HG02973 (cell line): ENCODE data around the gene HEBP1.

Experiments used
- ATAC-seq: cut with Tn5 transposase; IDR thresholded peaks from one replicate; pipeline ENCODE4 v1.9.1; 2021; ENCODE audit warnings: moderate library complexity; ENCODE audit not compliant: unreplicated experiment

Gene HEBP1

DNA sequence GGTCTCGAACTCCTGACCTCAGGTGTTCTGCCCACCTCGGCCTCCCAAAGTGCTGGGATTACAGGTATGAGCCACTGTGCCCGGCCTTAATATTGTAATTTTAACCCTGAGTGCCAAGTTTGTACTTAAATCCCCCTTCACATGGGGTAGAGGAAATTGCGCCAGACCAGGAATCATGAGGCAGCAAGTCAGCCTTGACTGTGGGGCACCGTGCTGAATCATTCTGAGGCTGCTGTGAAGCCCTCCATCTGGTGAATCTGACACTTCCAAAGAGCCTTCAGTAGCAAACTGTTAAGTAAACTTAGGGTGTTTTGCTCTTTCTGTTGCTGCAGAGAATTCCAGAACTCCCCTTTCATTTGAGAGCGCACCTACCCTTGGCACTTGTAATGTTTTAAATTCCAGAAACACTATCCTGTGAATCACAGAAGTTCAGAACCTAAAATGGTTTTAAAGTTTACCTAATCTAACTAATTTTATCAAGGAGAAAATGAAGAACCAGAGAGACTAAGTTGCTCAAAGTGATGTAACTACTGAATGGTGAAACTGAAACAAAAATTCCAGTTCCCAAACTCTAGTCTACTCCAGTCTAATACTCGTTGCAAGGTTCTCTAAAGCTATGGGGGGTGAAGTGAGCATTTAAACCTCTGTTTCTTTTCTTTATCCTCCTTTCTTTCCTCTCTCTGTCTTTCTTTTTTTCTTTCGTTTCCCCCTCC is 7.5 kb downstream of the HEBP1 start:
- no peak for ATAC-seq

DNA sequence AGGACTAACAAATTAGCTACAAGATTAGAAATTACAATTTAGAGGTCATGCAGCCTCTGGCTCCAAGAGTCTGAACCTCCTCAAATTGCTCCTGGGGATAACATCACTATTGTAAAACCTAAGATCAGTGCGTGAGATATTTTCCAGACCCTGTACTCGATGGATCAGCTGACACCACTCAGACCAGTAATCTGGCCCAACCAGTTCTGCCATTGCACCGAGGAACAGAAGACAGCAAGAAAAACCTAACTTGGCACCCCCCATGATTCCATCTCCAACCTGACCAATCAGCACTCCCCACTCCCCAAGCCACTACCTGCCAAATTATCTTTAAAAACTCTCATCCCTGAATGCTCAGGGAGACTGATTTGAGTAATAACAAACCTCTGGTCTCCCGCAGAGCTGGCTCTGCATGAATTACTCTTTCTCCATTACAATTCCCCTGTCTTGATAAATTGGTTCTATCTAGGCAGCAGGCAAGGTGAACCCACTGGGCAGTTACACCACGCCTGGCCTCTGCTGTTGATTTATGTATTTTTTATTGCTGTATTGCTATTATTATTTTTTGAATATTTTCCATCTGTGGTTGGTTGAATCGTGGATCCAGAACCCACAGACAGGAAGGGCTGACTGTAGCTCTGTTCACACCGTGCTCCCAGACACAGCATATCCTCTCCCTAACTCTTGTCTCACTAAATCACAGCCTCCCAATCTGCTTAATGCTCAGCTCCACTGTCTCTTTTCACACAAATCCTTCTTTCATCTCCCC is 9.2 kb downstream of the HEBP1 start:
- no peak for ATAC-seq

DNA sequence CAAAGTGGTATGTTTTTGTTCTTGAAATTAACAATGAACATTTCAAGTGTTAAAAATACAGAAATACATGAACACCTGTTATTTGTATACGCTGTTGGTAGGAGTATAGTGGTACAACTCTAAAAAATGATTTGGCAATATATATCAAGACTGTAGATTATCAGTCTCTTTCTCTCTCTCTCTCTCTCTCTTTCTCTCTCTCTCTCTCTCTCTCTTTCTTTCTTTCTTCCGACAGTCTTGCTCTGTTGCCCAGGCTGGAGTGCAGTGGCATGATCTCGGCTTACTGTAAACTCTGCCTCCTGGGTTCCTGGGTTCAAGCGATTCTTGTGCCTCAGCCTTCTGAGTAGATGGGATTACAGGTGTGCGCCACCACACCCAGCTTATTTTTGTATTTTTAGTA is 12.6 kb downstream of the HEBP1 start:
- ATAC-seq, result no peak

DNA sequence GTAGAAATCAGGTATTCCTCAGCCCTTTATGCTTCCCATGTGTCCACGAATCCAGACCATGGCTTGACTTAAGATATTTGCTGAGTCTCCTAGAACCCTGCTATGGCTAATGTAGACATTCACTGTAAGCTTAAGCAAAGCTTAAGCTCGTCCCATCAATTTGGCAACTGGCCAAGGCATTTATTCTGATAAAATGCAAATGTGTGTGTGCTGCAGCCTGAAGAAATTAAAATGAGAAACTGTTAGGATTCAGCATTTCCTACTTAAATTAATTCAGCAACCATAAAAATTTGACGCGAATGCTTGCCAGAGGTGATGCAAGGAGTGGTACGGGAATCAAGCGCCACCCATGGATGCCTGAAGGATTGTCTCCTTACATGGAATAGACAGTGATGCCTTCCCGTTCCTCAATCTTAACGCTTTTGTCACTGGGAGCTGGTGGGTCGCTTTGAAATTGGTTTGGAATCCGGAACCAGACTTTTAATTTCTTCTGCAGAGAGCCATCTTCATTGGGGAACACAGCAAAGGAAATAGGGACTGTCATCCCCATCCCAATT is 13.2 kb downstream of the HEBP1 start:
- no peak for ATAC-seq

DNA sequence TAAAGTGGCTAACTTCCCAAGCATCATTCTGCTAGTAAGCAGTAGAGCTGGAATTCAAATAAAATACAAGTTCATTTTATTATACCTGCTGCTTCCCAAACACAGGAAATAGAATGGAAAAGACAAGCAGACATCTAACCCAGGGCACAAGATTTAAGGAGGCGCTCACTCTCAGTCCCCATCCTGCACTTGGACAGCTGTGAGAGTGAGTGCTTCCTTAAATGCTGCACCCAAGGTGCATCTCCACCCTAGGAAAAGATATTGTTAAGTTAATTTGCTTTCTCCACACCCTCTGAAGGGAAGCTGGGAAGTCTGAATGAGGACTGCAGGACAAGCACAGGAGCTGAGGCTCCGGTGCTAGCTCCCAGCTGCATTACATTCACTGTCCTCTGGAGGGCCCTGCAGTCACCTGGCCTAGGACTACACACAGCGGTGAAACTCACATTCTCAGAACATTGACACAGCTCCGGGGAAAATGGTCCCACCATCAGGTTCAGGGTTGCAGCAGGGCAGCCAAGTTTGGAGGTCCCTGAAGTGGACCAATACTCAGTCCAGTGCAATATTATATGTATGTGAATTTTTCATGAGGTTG is 14.2 kb downstream of the HEBP1 start:
- no peak for ATAC-seq

DNA sequence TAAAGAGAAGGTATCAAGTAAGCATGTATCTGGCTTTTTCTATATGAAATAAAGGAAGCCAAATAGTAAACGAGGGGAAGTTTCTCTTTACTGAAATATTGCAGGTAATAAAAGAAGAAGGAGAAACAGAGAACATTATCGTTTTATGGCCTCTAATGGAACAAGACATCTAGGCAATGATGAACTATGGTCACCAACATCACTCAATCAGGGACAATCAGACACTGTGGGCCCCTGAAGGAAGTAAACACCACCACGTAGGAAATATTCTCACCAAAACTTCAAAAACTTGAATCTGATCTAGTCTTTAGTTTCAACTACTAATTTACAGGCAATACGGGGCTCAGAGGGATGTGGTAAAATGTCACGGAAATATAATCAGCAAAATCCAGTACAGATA is 15.9 kb downstream of the HEBP1 start:
- no peak for ATAC-seq

DNA sequence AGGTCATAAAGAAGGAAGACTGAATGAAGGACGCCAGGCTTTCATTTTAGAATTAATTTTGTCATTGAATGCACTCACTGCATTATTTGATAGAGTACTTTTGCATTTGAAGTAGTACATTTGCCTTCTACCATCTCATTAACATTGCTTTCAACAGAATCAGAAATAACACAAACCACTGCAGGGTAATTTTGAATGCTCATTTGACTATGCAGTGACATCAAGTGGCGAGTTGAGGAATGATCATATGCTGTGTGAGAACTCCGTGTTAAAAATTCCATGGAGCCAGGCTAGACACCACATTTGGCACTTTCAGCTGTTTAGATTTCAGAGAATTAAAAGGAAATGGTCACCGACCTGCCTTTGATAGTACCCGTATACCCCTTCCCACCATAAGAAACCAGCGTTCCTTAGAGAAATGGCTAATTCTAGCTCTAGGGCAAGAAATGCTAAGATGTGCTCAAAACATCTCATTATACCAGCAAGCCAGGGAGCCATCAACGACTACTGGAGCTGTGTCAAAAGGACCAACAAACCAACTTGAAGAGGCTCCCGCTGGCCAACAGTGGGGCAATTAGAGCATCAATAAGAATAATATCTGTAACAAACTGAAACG is 16.5 kb downstream of the HEBP1 start:
- ATAC-seq, result no peak

DNA sequence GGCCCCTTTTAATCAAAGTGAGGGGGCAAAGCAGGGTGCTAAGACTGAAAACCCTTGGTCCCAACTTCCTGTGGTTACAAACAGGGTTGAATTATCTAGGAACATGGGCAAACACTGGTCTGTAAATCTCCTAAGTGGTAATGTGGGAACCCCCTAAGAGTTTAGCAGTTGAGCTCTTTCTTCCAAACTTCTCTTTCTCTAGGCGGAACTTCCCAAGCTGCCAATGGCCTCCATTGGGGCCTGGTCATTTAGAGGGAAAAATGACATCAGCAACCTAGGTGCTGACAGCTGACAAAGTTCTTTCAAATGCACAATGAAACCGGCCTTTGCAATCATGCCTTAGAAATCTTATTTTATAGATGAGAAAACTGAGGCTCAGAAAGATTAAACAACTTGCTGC is 17.7 kb downstream of the HEBP1 start:
- no peak for ATAC-seq

DNA sequence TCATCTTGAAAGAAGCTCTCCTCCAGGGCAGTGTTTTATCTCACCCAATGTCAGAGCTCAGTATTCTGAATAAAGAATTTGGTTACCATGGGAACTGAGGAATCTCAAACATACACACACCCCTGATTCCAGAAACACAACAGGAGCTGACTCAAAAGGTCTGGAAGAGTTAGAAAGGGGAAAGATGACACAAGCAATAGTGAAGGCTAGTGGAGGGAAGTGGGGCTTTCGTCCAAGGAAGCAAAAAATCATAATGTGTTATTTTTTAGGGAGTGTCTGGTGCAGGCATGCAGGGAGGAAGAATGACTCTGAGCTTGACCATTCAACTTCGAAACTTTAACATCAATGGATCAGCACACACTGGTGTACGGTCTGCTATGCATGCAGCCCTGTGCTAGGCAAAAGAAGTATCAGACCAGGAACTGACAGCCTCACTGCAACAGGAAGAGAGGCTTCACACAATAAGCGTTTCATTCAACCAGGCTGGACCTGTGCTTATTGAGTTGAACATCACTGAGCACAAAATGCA is 20.3 kb downstream of the HEBP1 start:
- no peak for ATAC-seq

DNA sequence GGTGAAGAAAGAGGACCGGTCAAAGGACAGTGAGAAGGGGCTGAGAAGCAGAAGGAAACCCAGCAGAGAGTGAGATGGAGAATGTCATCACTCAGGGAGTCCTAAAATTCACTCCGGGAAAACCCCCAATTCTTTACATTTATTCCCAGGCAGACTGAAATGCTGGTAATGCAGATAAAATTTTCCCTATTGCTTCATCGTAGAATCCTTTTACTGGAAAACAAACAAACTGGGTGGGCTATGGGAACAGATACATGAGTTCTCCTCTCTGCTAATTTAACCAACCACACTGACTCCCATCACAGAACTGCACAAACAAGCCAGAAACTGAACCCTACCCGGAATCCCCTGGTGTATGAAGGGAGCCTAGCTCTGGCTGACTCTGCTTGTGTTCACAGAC is 20.9 kb downstream of the HEBP1 start:
- no peak for ATAC-seq

DNA sequence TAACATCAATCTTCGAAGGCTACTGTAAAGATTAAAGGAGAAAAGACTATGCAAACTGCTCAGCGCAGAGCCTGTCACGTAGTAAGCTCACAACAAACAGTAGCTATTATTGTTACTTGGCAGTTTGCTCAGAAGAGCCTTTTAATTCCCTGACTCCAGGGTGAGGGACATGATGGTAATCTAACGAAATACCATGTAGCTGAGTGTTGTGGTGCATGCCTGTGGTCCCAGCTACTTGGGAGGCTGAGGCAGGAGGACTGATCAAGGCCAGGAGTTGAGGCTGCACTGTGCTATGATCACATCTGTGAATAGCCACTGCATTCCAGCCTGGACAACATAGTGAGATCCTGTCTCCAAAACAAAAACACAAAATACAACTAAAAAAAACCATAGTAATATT is 22.8 kb downstream of the HEBP1 start:
- ATAC-seq, result no peak

DNA sequence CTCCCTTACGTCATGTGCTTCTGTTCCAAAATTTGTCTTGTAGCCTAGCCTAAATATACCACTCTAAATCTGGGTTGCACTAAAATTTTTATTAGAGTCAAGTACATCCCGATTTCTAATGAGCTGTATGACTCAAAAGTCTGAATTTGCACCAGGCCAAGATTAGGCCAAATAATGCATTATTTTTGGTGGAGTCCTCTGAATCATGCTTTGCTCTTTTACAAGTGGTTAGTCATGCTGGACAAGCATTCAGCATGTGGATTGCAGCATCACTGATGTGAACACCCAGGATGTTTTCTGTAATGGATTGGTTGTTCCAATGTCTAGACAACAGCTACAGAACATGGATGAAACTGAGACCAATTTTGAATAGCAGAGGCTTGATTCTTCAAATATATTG is 23.7 kb downstream of the HEBP1 start:
- no peak for ATAC-seq

DNA sequence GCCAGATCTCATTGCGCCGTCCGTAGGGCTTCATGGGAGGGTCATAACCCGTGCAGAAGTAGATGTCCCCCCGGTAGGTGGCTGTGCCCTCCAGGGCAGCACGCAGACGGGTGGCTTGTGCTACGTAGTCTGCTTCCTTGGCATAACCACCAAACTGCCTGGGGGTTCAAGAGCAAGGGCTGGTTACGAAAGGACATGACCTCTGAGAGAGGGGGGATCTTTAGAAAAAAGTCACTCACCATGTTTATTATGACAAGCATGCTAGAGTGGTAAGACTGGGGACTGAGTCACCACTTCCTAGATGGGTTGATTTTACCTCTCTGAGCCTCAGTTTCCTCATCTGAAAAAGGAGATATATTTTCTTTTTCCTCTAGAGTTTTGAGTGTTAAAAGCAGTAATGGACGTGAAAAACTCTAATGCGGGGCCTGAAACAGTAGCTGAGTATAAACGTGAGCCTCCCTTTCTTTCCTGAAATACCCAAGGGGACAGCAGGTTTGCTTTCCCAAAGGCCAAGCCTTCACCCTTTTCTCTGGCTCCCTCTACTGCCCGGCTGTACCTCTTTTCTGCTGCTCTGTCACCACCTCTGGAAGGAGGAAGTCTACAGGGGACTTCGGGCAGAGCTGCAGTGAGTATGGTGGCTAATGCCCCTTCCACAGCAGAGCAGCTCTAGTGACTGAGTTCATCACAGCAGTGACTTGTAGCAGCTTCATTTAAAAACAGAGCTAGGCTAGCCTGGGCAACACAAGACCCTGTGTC is 24.6 kb downstream of the HEBP1 start:
- no peak for ATAC-seq

DNA sequence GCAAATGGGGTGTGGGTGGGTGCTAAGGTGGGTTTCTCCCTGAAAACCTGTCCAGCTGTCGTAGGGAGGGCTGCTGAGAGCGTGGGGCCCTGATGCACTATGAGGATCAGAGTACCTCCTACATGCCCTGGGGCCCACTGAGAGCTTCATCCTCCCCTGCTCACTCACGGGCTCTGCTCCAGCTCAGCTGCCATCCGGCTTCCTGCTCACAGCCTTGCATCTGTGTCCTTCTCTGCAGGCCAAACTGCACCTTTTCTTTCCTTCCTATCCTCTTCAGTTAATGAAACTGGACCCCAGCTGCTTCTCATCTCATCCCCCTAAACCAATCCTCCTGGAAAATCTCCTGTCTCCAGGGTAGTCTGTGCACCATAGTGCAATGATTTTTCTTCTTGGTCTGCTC is 25.9 kb downstream of the HEBP1 start:
- ATAC-seq, result no peak

DNA sequence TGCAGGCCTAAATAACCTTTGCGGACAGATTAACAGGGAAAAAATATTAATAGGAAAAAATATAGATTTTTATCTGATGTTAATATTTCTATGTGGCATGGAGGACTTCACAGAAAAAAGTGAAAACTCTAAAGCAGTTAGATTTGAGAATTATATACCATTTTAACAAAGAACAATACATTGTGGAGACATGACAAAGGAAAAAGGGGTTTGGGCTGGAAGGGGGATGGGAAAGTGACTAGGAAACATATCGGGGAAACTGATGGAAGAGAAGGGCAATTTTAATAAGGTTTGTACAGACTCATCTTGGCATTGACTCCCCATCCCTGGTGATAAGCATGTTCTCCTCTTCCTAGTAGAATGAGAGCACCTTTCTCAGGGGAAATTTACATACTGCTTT is 27.0 kb downstream of the HEBP1 start:
- ATAC-seq, result no peak

DNA sequence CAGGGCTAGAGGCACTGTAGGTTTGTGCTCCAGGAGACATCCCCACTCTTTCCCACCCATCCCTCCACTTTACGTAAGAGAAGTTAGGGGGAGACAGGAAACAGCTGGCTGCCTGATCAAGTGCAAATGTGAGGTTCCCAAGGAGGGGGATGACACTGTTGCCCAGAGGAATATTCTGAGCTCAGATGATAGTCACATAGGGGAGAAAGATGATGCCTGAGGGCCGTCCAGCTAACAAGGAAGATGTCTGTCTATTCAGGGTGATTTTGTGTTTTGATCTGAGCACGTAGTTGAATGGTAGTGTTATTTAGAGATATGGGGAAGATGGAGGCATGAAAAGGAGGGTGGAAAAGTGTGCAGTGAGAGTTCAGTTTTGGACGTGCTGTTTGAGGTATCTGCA is 34.2 kb downstream of the HEBP1 start:
- ATAC-seq, result no peak

DNA sequence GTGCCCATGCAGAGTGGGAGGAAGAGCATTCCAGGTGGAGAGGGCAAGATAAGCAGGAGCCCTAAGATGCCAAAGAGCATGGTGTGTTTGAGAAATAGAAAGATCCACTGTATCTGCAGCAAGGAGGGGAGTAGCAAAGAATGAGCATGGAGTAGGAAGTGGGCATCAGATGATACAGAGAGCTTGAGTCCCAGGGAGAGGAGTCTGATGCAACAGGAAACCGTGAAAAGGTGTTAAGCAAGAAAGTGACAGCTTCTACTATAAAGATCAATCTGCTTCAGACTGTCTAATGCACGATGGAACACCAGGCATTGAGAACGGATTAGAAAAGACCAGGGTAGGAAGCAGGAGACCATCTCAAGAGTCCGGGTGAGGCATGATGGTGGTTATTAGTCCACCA is 35.8 kb downstream of the HEBP1 start:
- no peak for ATAC-seq

DNA sequence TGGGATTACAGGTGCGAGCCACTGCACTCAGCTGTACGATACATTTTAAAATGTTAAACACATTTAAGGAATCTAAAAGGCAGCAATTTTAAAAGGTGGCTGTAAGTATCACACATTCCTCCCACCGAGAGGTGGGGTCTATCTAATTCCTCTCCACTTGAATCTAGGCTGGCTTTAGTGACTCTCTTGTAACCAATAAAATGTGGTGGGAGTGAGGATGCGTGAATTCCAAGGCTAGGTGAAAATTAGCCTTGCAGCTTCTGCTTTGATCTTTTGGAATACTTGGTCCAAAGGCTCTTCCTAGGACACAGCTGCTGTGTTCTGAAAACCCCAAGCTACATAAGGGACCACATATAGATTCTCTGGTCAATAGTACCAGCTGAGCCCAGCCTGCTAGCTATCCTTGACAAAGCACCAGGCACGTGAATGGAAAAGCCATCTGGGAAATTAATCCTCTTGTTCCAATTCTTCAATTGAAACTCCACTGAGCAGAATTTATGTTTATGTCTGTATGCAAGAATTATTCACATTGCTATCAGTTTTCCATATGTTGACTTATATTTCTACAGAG is 39.3 kb downstream of the HEBP1 start:
- ATAC-seq, result no peak

DNA sequence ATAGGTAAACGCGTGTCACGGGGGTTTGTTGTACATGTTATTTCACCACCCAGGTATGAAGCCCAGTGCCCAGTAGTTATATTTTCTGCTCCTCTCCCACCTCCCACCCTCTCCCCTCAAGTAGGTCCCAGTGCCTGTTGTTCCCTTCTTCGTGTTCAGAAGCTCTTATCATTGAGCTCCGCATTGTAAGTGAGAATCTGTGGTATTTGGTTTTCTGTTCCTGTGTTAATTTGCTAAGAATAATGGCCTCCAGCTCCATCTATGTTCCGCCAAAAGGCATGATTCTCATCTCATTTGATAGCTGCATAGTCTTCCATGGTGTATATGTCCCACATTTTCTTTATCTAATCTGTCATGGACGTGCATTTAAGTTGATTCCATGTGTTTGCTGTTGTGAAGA is 41.2 kb downstream of the HEBP1 start:
- no peak for ATAC-seq

DNA sequence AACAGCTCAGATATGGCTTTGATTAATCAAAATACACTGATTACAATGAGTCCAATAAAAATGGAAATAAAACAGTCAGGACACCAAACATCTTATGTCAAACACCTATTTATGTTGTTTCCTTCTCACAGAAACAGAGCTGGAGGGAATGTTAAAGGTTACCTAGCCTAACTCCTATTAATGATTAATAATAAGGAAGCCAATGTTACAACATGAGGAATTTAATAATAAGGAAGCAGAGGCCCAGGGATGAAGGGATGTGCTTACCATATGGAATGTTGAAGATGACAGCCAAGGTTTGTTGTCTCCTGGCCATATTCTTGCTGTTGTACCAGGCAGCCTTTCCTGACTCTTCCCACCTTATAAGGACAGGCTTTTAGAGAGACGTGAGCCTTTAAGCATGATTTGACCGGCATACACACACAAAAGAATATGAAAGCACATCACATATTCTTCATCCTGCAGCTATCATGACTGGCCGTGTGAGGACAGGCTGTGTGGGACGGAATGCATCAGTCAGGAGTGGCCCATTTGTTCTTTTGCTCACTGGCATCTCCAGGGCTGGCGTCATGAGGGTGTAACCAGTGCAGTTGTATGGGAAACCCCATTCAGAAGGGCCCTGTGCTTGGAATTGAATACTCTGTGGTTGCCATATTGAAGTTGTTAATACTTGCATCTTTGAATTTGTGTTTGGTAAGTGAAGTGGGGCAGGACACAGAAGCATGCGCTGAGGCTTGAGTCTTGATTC is 45.0 kb downstream of the HEBP1 start:
- ATAC-seq, result no peak
